Measurements from ENCODE around the gene NAA80. TPM values are rescaled to one million over a fixed set of nuclear protein-coding genes. Genes with fewer than 3 reads are reported as not detected.

The NAA80 gene
- total and polyA plus RNA-seq, 2 of the 13 experiments (the other 11 are each of a cell fraction or from before 2014, with no cell fraction given), result 3.4 to 8.7 TPM

DNA sequence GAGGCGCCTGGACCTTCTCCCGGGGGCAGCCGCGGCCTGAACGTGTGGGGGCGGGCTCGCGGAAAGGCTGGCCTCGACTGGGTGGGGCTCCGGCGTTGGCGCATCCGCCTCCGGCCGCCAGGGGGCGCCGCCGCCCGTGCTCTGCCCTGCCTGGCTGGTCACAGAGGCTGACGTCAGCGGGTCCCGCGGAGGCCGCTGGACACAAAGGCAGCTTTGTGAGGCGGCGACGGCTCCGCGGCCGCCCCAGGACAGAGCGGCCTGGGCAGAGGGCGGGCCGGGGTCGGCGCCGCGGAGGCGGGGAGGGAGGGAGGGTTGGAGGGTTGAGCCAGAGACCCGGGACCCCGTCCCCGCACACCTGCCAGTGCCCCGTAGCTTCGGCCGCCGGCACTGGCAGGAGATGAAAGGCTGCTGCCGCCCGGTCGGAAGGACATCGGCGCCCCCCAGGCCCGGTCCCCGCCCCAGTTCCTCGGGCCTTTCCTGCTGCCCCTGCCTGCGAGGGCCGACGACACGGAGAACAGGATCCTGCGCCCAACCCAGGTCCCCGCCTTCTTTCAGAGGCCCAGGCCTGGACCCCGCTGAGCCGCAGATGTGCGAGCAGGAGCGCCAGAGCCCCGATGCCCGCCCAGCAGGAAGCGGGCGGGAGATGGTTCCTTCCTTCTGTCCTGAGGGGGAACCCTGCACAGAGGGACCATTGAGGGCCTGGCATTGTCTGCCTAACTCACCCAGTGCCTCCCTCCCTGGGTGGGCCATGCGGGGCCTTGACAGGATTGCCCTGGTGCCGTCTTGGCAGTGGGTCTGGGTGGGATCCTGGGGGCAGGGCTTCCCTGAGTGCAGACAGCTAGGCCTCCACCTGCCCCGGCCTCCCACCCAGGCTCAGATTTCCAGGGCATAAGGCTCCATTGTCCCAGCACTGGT lies 38.9 kb downstream of the NAA80 start (continued):
- TF ChIP-seq ELF3 (CRISPR knock-in tag; IDR thresholded peaks at IDR 0.05) (peak; percentile 60), RAD21 (CRISPR knock-in tag; IDR thresholded peaks at IDR 0.05) (peak; percentile 100), ZNF20 (CRISPR knock-in tag; IDR thresholded peaks at IDR 0.05) (0 out of 2 replicates have a peak, but pooled peaks have one; percentile 36), KDM5B (CRISPR knock-in tag; IDR thresholded peaks at IDR 0.05; ENCODE audit: borderline replicate concordance) (no peak; the same call in 1 of the 2 replicates), ZNF263 (CRISPR knock-in tag; IDR thresholded peaks at IDR 0.05) (no peak; the same call in 1 of the 2 replicates), NR2F2 (IDR thresholded peaks at IDR 0.05; ENCODE audit: borderline replicate concordance, low read depth) (no peak), MTF1 (CRISPR knock-in tag; IDR thresholded peaks at IDR 0.05) (0 out of 2 replicates have a peak, but pooled peaks have one; percentile 48), ZNF546 (CRISPR knock-in tag; conservative IDR thresholded peaks at IDR 0.05) (peak; percentile 92), ZNF598 (CRISPR knock-in tag; IDR thresholded peaks at IDR 0.05; ENCODE audit: borderline replicate concordance) (no peak), ZNF678 (CRISPR knock-in tag; IDR thresholded peaks at IDR 0.05) (no peak), ERF (CRISPR knock-in tag; IDR thresholded peaks at IDR 0.05) (0 out of 2 replicates have a peak, but pooled peaks have one; percentile 57), ZNF501 (CRISPR knock-in tag; IDR thresholded peaks at IDR 0.05) (peak; percentile 85), FOXP1 (IDR thresholded peaks at IDR 0.05) (no peak), FOXP1 (CRISPR knock-in tag; IDR thresholded peaks at IDR 0.05) (no peak; the same call in 1 of the 2 replicates), ZNF891 (CRISPR knock-in tag; IDR thresholded peaks at IDR 0.05) (no peak; the same call in 1 of the 2 replicates), ZNF570 (CRISPR knock-in tag; IDR thresholded peaks at IDR 0.05; ENCODE audit: borderline replicate concordance) (no peak)
- TF ChIP-seq, protein P1, sequence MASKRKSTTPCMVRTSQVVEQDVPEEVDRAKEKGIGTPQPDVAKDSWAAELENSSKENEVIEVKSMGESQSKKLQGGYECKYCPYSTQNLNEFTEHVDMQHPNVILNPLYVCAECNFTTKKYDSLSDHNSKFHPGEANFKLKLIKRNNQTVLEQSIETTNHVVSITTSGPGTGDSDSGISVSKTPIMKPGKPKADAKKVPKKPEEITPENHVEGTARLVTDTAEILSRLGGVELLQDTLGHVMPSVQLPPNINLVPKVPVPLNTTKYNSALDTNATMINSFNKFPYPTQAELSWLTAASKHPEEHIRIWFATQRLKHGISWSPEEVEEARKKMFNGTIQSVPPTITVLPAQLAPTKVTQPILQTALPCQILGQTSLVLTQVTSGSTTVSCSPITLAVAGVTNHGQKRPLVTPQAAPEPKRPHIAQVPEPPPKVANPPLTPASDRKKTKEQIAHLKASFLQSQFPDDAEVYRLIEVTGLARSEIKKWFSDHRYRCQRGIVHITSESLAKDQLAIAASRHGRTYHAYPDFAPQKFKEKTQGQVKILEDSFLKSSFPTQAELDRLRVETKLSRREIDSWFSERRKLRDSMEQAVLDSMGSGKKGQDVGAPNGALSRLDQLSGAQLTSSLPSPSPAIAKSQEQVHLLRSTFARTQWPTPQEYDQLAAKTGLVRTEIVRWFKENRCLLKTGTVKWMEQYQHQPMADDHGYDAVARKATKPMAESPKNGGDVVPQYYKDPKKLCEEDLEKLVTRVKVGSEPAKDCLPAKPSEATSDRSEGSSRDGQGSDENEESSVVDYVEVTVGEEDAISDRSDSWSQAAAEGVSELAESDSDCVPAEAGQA (IDR thresholded peaks at IDR 0.05; ENCODE audit: low read depth), result no peak
- TF ChIP-seq, protein P1 (CRISPR knock-in tag; IDR thresholded peaks at IDR 0.05; ENCODE audit: borderline replicate concordance), result no peak; the same call in 1 of the 2 replicates
- TF ChIP-seq, protein P2, sequence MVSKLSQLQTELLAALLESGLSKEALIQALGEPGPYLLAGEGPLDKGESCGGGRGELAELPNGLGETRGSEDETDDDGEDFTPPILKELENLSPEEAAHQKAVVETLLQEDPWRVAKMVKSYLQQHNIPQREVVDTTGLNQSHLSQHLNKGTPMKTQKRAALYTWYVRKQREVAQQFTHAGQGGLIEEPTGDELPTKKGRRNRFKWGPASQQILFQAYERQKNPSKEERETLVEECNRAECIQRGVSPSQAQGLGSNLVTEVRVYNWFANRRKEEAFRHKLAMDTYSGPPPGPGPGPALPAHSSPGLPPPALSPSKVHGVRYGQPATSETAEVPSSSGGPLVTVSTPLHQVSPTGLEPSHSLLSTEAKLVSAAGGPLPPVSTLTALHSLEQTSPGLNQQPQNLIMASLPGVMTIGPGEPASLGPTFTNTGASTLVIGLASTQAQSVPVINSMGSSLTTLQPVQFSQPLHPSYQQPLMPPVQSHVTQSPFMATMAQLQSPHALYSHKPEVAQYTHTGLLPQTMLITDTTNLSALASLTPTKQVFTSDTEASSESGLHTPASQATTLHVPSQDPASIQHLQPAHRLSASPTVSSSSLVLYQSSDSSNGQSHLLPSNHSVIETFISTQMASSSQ (IDR thresholded peaks at IDR 0.05; ENCODE audit: low read depth), result no peak
- TF ChIP-seq, protein P2 (CRISPR knock-in tag; IDR thresholded peaks at IDR 0.05; ENCODE audit: borderline replicate concordance), result peak; percentile 81; the same call in 1 of the 2 replicates
